H1 (cell line): ENCODE results near the gene SUPT7L. TPM values are rescaled to one million over a fixed set of nuclear protein-coding genes. Genes with fewer than 3 reads are reported as not detected.

Experiments used
- CTCF ChIA-PET: fragments of 300-600 bp; sonication (Branson Sonifier 250); formaldehyde crosslinking; loops from one replicate; lab custom pipeline; 2021; ENCODE audit not compliant: partially characterized antibody; lab: Charles Lee
- POLR2A ChIA-PET: fragments of 300-600 bp; sonication (Branson Sonifier 250); formaldehyde crosslinking; loops from one replicate; lab custom pipeline; 2021; ENCODE audit warnings: inconsistent platforms; ENCODE audit not compliant: partially characterized antibody; lab: Charles Lee
- DNase-seq, 2 experiments: peaks; one replicate each; pipeline versions ENCODE4 v3.0.0 to v3.0.0-alpha.2; 2010 to 2022; ENCODE audit warnings: low spot score in 2 of 2, low read depth in 1 of 2, mixed read lengths in 1 of 2
- FAIRE-seq: peaks from 2 replicates; lab custom pipeline; 2011; peaks lifted over from hg19 to GRCh38; lab: Jason Lieb, UNC
- H2AFZ ChIP-seq: 2 replicates; pipeline ENCODE4 v1.8.1; 2012; ENCODE audit warnings: low read length, inconsistent platforms
- H2AK5ac ChIP-seq: 2 replicates; pipeline ENCODE4 v1.6.1; 2013; ENCODE audit warnings: low read depth, low read length
- H2BK120ac ChIP-seq: replicated peaks from 2 replicates; pipeline ENCODE3; 2013; ENCODE audit warnings: low read depth, low read length, inconsistent platforms
- H2BK12ac ChIP-seq: 2 replicates; pipeline ENCODE4 v1.6.1; 2013; ENCODE audit warnings: low read depth, low read length
- H2BK15ac ChIP-seq: 2 replicates; pipeline ENCODE4 v1.6.1; 2013; ENCODE audit warnings: low read length
- H2BK20ac ChIP-seq: 2 replicates; pipeline ENCODE4 v1.6.1; 2013; ENCODE audit warnings: low read length
- H2BK5ac ChIP-seq: 2 replicates; pipeline ENCODE4 v1.6.1; 2013; ENCODE audit warnings: low read depth, low read length
- H3K14ac ChIP-seq: 2 replicates; pipeline ENCODE4 v1.6.1; 2013; ENCODE audit warnings: inconsistent platforms; ENCODE audit not compliant: insufficient read length
- H3K18ac ChIP-seq: 2 replicates; pipeline ENCODE4 v1.6.1; 2013; ENCODE audit warnings: low read length; ENCODE audit errors: extremely low read depth
- H3K23ac ChIP-seq: 2 replicates; pipeline ENCODE4 v1.6.1; 2013; ENCODE audit warnings: inconsistent platforms; ENCODE audit not compliant: insufficient read length
- H3K23me2 ChIP-seq: 2 replicates; pipeline ENCODE4 v1.6.1; 2013; ENCODE audit warnings: low read depth, low read length
- H3K27ac ChIP-seq: 2 replicates; pipeline ENCODE4 v1.6.1; 2011; ENCODE audit warnings: low read depth, low read length, inconsistent platforms
- H3K27me3 ChIP-seq, 4 experiments: replicated peaks in 1 of 4; 1 replicate in 1 of 4; 2 replicates in 3 of 4; pipeline versions ENCODE4 v1.6.1 to v1.8.1; 2011 to 2013; ENCODE audit warnings: low read length in 3 of 4, mild to moderate bottlenecking in 3 of 4, inconsistent platforms in 2 of 4, mixed read lengths in 2 of 4, moderate library complexity in 1 of 4; ENCODE audit not compliant: control insufficient read depth in 3 of 4, insufficient read depth in 3 of 4; ENCODE audit errors: extremely low read depth in 1 of 4
- H3K36me3 ChIP-seq, 4 experiments: 2 replicates each; pipeline versions ENCODE4 v1.6.1 to v1.8.1; 2011 to 2013; ENCODE audit warnings: mild to moderate bottlenecking in 4 of 4, low read length in 3 of 4, moderate library complexity in 2 of 4, control low read depth in 1 of 4, inconsistent platforms in 1 of 4; ENCODE audit not compliant: insufficient read depth in 4 of 4, control insufficient read depth in 2 of 4
- H3K4ac ChIP-seq: replicated peaks from 2 replicates; pipeline ENCODE3; 2013; ENCODE audit warnings: low read length, low read depth, mixed read lengths, inconsistent platforms; ENCODE audit not compliant: insufficient read length
- H3K4me1 ChIP-seq, 4 experiments: replicated peaks in 1 of 4; 1 replicate in 1 of 4; 2 replicates in 3 of 4; pipeline versions ENCODE4 v1.6.1 to v1.8.1; 2011 to 2013; ENCODE audit warnings: low read length in 3 of 4, inconsistent platforms in 2 of 4, mixed read lengths in 1 of 4; ENCODE audit not compliant: insufficient read depth in 4 of 4, control insufficient read depth in 3 of 4
- H3K4me2 ChIP-seq, 2 experiments: 2 replicates each; pipeline versions ENCODE4 v1.6.1 to v1.8.1; 2011 to 2013; ENCODE audit warnings: low read depth in 2 of 2, low read length in 2 of 2, control low read depth in 1 of 2, inconsistent platforms in 1 of 2, mild to moderate bottlenecking in 1 of 2; ENCODE audit not compliant: insufficient read depth in 1 of 2
- H3K4me3 ChIP-seq, 4 experiments: fragments of 200-600, 300-600 bp in 1 of 4; sonication (generic), shearing (Covaris generic), sonication (Bioruptor Twin) in 1 of 4; 2 replicates each; pipeline versions ENCODE4 v1.5.1 to v1.8.1; 2011 to 2016; ENCODE audit warnings: low read length in 4 of 4, low read depth in 3 of 4, control low read depth in 2 of 4, inconsistent platforms in 2 of 4, mild to moderate bottlenecking in 2 of 4, mixed read lengths in 1 of 4, moderate library complexity in 1 of 4; ENCODE audit not compliant: insufficient read depth in 2 of 4; ENCODE audit errors: extremely low read depth in 1 of 4
- H3K56ac ChIP-seq: replicated peaks from 2 replicates; pipeline ENCODE3; 2013; ENCODE audit warnings: low read depth, mild to moderate bottlenecking, mixed read lengths, low read length, inconsistent platforms; ENCODE audit not compliant: insufficient read length
- H3K79me1 ChIP-seq: 2 replicates; pipeline ENCODE4 v1.6.1; 2013; ENCODE audit warnings: low read depth, low read length, control low read depth
- H3K79me2 ChIP-seq, 2 experiments: 2 replicates each; pipeline versions ENCODE4 v1.6.1 to v1.8.1; 2012 to 2013; ENCODE audit warnings: low read length in 2 of 2, mild to moderate bottlenecking in 2 of 2, inconsistent platforms in 1 of 2; ENCODE audit not compliant: insufficient read depth in 2 of 2, control insufficient read depth in 1 of 2
- H3K9ac ChIP-seq, 4 experiments: replicated peaks in 1 of 4; 1 replicate in 1 of 4; 2 replicates in 3 of 4; pipeline versions ENCODE4 v1.6.1 to v1.8.1; 2011 to 2013; ENCODE audit warnings: low read depth in 3 of 4, low read length in 3 of 4, control low read depth in 2 of 4, mild to moderate bottlenecking in 2 of 4, moderate library complexity in 2 of 4, inconsistent platforms in 1 of 4; ENCODE audit errors: extremely low read depth in 1 of 4
- H3K9me3 ChIP-seq, 2 experiments: 2 replicates each; pipeline versions ENCODE4 v1.6.1 to v1.8.1; 2012 to 2013; ENCODE audit warnings: mild to moderate bottlenecking in 2 of 2, moderate library complexity in 2 of 2, control low read depth in 1 of 2, inconsistent platforms in 1 of 2, low read depth in 1 of 2, low read length in 1 of 2, mixed read lengths in 1 of 2; ENCODE audit not compliant: insufficient read depth in 2 of 2
- H4K20me1 ChIP-seq, 2 experiments: replicated peaks in 1 of 2; 2 replicates each; pipeline versions ENCODE3 to v1.8.1; 2011 to 2013; ENCODE audit warnings: inconsistent platforms in 2 of 2, low read length in 2 of 2, mild to moderate bottlenecking in 1 of 2; ENCODE audit not compliant: insufficient read depth in 2 of 2, control insufficient read depth in 1 of 2
- H4K5ac ChIP-seq: 2 replicates; pipeline ENCODE4 v1.6.1; 2013; ENCODE audit warnings: low read length, low read depth, mixed read lengths, inconsistent platforms; ENCODE audit not compliant: insufficient read length
- H4K8ac ChIP-seq: 2 replicates; pipeline ENCODE4 v1.8.0; 2013; ENCODE audit warnings: mild to moderate bottlenecking, moderate library complexity, low read length, inconsistent platforms; ENCODE audit not compliant: insufficient read depth; ENCODE audit errors: extremely low read depth
- H4K91ac ChIP-seq: replicated peaks from 2 replicates; pipeline ENCODE3; 2013; ENCODE audit warnings: low read length, mixed read lengths, inconsistent platforms; ENCODE audit not compliant: insufficient read length
- JUND ChIP-seq: IDR thresholded peaks from 2 replicates; pipeline ENCODE4 v1.6.1; 2011; ENCODE audit warnings: mild to moderate bottlenecking, improper control_type of control experiment, low read length
- PHF8 ChIP-seq: fragments of 200-600 bp; sonication (generic); conservative IDR thresholded peaks from 2 replicates; pipeline ENCODE4 v1.7.1; 2012; ENCODE audit warnings: low read depth, mild to moderate bottlenecking, inconsistent platforms, low read length, moderate library complexity
- WGBS, 2 experiments: shearing (Covaris generic) in 1 of 2; methylation state at CpG; one replicate each; pipeline versions ENCODE4 v1.1.6 to v1.1.7; 2013 to 2015; ENCODE audit warnings: low lambda C conversion rate in 2 of 2, mixed read lengths in 2 of 2, inconsistent platforms in 1 of 2, low coverage in 1 of 2, missing lambda C conversion rate in 1 of 2; ENCODE audit not compliant: insufficient replicate concordance in 2 of 2, insufficient coverage in 1 of 2, insufficient read length in 1 of 2; ENCODE audit errors: extremely low coverage in 1 of 2, missing lambda C conversion rate in 1 of 2; 5-methylcytosine and 5-hydroxymethylcytosine counted together
- polyA plus RNA-seq, 7 experiments: library from polyadenylated mRNA; depleted of rRNA in 3 of 7; stranded (reverse) in 5 of 7; unstranded in 2 of 7; fragments of >200 nt in 5 of 7; fragments of 200-250 nt in 2 of 7; gene quantifications; 1 replicate in 5 of 7; 2 replicates in 1 of 7; 4 replicates in 1 of 7; pipeline versions ENCODE4 v1.2.1 to v1.2.3, GENCODE V29; 2011 to 2013; ENCODE audit warnings: missing spikeins in 2 of 7, mixed read lengths in 2 of 7
- total RNA-seq: library from RNA; stranded (reverse); fragmentation: NEBNext Ultra II Directional; extraction: Animal tissue kit (Norgen Biotek cat#: 25700); gene quantifications from 2 replicates; pipeline ENCODE4 v1.2.1, GENCODE V29; 2021

Gene SUPT7L
- total and polyA plus RNA-seq, 2 of the 8 experiments (the other 6 are each of a cell fraction or from before 2014, with no cell fraction given) = 22.2 to 26.6 TPM

DNA sequence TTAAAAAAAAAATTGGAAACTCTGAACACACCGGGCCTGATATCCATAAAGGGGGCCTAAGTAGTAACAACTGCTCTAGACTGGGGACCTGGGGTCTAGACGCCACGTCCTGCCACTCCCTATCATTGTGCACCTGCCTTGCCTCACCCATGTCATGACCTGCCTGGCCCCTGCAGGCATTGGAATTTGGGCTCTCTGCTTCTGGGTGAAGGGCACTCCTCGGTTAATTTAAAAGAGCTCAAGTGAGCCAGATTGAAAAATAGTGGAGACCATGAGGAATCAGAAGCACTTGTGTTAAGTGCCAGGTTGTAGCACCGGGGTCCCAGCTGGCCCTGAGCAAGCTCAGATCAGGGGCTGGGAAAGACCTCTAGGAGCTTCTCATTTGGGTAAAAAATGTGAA is 48.4 kb upstream of the SUPT7L start:
- no peak overlapping the region for H4K5ac ChIP-seq
- CTCF ChIA-PET = interaction anchor here (0.6 to 5.0 kb wide), 8 partner anchors 9 to 1043 kb away, joined by 3 to 51 read pairs (median 4); no protein-coding TSS in a partner anchor
- H3K14ac ChIP-seq = no peak overlapping the region
- no peak overlapping the region for H3K4me2 ChIP-seq
- H3K56ac ChIP-seq = no peak overlapping the region
- DNase-seq (no peak), FAIRE-seq (no peak)
- no peaks in the 10 kb centered on the region for H3K9me3 ChIP-seq
- no peaks in the 10 kb centered on the region for H3K79me1 ChIP-seq
- H3K4me1 ChIP-seq = peaks cover 3 to 11% (median 5%) of the 10 kb centered on the region in 4 experiments; a peak in 6 of 7 replicates
- no peak overlapping the region for H3K27ac ChIP-seq
- no peaks in the 10 kb centered on the region for H3K79me2 ChIP-seq
- H2BK12ac ChIP-seq = no peak overlapping the region
- H3K18ac ChIP-seq = no peak overlapping the region; the same call in 1 of the 2 replicates
- no peak overlapping the region for H3K9ac ChIP-seq
- H2AK5ac ChIP-seq = no peak overlapping the region
- H4K8ac ChIP-seq = no peak overlapping the region
- no peak overlapping the region for H2BK20ac ChIP-seq
- H3K23ac ChIP-seq = no peak overlapping the region
- no peaks in the 10 kb centered on the region; a peak in 1 of 8 replicates for H3K36me3 ChIP-seq
- H2BK5ac ChIP-seq = no peak overlapping the region
- no peak overlapping the region for H2BK15ac ChIP-seq
- 93% methylated on average over 5 of the region's 5 CpGs; no CpG with 5 or more reads in 1 of the 2 experiments for WGBS, 2 experiments
- H4K91ac ChIP-seq = no peak overlapping the region
- peaks cover 11% of the 10 kb centered on the region; the same call in 1 of the 2 replicates for H3K23me2 ChIP-seq
- no peak overlapping the region for H2AFZ ChIP-seq
- H2BK120ac ChIP-seq = no peak overlapping the region
- H4K20me1 ChIP-seq = no peaks in the 10 kb centered on the region
- no peaks in the 10 kb centered on the region for H3K27me3 ChIP-seq
- H3K4me3 ChIP-seq = no peak overlapping the region
- no peak overlapping the region for H3K4ac ChIP-seq
- POLR2A ChIA-PET = interaction anchor here (0.8 to 2.1 kb wide), 3 partner anchors 8 to 43 kb away, joined by 3 to 8 read pairs (median 5); no protein-coding TSS in a partner anchor
- no peak for TF ChIP-seq PHF8
- no peak for TF ChIP-seq JUND
